AG09319 (cell line): ENCODE measurements around the gene ACSS1.

ENCODE experiments used
- DNase-seq: peaks from one replicate; pipeline ENCODE4 v3.0.0-alpha.2; 2010; ENCODE audit warnings: low read depth; ENCODE audit errors: extremely low read depth
- TF ChIP-seq, protein P1 (sequence below): IDR thresholded peaks from 2 replicates; pipeline ENCODE4 v1.5.1; 2011; ENCODE audit warnings: low read depth, mild to moderate bottlenecking, inconsistent platforms, low read length, moderate library complexity

ACSS1 gene

DNA sequence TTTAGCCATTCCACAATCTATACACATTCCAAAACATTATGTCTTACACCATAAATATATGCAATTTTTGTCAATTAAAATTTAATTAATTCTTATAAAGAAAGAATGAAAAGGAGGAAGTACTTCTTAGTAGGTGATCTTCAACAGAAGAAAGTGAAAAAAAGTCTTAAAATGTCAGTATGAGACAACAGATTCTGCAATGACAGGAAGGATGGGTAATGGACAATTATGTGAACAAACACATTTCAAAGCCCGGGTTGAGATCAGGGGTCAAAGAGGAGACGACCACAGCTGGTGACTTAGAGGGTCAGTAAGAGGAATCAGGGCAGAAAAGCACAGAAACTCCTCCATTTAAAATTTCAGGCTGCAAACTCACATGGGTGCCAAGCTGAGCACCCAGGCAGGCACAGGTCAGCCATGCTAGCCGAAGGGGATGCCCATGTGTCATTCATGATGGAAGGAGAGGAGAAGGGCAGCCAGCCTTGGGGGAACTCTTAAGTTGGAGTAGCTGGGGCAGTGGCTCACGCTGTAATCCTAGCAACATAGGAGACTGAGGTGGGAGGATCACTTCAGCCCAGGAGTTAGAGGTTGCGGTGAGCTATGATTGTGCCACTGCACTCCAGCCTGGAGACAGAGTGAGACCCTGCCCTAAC, 13.0 kb upstream of the ACSS1 start:
- DNase-seq: no peak
- TF ChIP-seq, protein P1, sequence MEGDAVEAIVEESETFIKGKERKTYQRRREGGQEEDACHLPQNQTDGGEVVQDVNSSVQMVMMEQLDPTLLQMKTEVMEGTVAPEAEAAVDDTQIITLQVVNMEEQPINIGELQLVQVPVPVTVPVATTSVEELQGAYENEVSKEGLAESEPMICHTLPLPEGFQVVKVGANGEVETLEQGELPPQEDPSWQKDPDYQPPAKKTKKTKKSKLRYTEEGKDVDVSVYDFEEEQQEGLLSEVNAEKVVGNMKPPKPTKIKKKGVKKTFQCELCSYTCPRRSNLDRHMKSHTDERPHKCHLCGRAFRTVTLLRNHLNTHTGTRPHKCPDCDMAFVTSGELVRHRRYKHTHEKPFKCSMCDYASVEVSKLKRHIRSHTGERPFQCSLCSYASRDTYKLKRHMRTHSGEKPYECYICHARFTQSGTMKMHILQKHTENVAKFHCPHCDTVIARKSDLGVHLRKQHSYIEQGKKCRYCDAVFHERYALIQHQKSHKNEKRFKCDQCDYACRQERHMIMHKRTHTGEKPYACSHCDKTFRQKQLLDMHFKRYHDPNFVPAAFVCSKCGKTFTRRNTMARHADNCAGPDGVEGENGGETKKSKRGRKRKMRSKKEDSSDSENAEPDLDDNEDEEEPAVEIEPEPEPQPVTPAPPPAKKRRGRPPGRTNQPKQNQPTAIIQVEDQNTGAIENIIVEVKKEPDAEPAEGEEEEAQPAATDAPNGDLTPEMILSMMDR: no peak

DNA sequence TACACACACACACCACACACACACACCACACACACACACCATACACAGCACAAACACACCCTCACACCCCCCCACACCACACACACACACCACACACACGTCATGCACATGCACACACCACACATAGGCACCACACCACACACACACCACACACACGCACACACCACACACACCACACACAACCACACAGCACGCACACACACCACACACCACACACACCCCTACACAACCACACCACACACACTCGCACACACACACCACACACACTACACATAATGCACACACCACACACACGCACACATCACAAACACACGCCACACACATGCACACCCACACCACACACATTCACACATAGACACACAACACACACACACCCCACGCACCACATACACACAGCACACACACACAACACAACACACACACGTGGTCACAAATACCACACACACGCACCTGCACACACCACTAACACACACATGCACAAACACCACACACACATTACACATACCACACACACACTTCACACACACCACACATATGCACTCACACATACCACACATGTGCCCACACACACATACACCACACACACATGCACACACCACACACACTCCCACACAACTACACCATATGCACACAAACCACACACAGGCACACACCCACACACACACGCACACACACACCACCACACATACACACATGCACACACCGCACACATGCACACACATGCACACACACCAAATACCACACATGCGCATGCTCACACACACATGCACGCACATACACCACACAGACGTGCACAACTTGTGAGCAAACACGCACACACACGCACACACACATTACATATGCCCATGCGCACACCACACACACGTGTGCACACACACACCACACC, 9.4 kb upstream of the ACSS1 start:
- DNase-seq: no peak
- TF ChIP-seq, protein P1: no peak

DNA sequence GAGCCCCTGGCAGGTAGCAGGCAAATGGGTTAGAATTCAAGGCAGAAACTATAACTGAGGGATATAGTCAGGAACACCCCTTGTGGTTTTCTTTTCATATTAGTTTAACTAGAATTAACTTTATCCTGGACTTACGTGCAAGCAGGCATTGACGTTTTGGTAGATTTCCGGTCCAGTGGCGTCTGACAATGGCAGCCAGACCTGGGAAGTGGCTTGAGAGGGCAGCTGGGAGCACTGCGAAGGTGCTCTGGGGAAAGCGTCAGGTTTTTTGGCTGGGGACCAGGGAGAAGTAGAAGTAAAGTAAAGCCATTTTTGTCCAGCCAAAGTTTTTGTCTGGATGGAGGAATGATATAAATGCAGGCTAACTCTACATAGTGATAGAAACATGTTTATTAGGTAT, 8.4 kb upstream of the ACSS1 start:
- no peak for DNase-seq

DNA sequence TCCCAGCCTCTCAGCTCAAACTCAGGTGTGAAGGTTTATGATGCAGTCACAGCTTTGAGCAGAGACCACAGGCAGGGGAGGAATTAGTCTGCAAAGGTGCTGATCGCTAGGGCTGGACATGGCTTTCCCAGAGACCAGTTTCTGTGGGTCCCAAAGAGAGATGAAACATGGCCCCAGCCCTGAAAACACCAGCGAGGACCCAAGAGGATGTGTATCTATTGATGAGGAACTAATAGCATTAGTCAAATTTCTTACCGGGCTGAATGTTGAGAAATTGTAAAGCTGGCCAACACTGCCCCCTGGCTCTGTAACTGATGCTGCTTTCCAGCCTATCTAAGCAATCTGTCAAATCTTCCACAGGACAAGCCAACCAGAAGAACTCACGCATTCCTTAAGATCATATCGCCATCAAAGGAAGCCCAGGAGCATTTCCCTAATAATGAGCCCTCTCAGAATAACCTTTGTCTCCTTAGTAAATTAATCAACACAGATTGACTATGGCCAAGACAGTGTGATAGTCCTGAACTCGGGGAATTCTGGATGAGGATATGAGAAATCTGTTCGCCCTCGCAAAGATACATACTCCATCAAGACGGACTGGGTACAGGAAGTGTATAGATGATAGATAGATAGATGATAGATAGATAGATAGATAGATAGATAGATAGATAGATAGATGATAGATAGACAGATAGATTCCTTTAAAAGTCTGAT, 7.8 kb upstream of the ACSS1 start:
- peak; percentile 24 for DNase-seq
- TF ChIP-seq, protein P1: peak; percentile 88

More for the DNA sequence above, 8.4 kb upstream of the ACSS1 start:
- TF ChIP-seq, protein P1: no peak

DNA sequence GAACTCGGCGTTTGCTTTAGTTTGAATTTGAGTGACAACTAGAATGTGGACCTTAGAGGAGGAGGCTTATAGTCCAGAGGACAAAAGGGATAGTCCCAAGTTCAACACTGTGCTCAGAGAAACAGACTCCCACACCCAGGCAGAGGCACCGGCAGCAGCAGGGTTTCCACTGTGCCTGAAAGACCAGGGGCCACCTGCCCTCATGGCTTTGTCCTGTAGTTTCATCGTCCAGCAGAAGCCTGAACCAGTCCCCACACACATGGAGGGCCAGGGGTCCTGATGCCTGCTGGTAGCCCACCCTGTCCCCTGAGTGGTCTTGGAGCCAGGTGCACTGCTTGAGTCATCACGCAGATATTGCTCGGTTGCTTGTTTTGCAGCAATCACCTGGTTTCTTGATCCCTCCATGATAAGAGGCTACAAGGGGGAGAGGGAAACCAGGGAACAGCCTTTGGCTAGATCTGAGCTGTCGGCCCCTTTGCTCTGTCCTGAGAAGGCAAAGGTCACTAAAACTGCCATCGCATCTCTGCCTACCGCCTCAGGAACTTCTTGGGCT, 7.2 kb upstream of the ACSS1 start:
- DNase-seq: no peak
- TF ChIP-seq, protein P1: no peak

DNA sequence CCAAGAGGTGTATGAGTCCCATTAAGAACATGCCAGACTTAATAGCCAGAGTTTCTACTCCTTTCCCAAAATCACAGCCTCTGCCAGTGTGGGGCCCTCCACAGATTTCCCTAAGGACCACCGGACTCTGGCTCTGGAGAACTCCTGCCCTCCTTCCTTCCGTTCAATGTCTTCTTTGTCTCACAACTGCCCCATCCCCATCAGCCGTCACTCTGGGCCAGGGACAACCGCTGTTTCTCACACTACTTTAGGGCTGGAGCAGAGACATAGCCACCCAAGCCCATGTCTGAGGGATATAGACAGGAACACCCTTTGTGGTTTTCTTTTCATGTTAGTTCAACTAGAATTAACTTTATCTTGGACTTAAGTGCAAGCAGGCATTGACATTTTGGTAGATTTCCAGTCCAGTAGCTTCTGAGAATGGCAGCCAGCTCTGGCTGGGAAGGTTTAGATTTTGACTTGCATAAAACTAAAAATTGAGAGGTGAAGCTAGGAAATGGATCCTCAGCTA, 6.7 kb upstream of the ACSS1 start:
- no peak for DNase-seq
- TF ChIP-seq, protein P1: no peak
